GM21390 (cell line): ENCODE measurements around the gene CEP350.
A peak's percentile ranks its signal among the peaks of the same experiment; 100 is the strongest.
"Not testable (repeated sequence)": the region's sequence is repeated elsewhere in the genome, so short reads cannot be mapped to it uniquely, and the experiment has no call there.

Experiments used
- ATAC-seq: cut with Tn5 transposase; IDR thresholded peaks from one replicate; pipeline ENCODE4 v1.9.1; 2021; ENCODE audit not compliant: unreplicated experiment

The CEP350 gene

GRCh38 chr1:180117764-180118116, 163.1 kb downstream of the CEP350 start:
- ATAC-seq: no peak

GRCh38 chr1:180119837-180120236, 165.2 kb downstream of the CEP350 start:
- ATAC-seq: no peak

- no peak for ATAC-seq
Observed at GRCh38 chr1:180123463-180123936, 168.9 kb downstream of the CEP350 start.

- ATAC-seq: no peak
Observed at GRCh38 chr1:180130651-180131050, 176.0 kb downstream of the CEP350 start.

DNA sequence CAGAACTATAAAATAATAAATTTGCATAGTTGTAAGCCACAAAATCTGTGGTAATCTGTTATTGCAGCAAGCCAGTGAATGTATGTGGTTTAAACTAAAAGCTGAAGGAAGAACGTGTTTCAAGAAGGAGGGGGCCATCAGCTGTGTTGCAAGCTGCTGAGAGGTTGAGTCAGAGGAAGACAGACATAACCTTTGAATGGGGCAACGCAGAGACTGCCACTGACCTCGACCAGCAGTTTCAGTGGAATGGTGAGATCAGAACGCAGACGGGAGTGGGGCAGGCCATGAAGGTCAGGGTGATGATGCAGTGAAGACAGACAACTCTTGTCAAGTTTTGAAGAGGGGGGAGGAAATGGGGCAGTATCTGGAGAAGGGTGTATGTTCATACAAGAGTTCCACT, 176.9 kb downstream of the CEP350 start:
- ATAC-seq: no peak

DNA sequence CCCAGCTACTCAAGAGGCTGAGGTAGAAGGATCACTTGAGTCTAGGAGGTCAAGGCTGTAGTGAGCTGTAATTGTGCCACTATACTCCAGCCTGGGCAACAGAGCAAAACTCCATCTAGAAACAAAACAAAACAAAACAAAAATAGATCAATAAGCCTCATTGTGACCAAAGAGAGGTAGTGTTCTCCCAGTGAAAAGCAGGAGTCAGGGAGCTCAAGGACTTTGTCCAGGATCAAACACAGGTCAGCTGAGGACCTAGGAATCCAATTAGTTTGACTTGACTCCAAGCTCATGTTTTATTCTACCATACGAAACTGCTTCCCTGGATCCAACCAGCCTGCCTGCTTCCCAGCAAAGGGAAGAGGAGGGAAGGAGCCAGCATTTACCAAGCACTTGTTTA, 178.6 kb downstream of the CEP350 start:
- no peak for ATAC-seq

GRCh38 chr1:180133688-180134087, 179.1 kb downstream of the CEP350 start:
- not testable (repeated sequence) for ATAC-seq

DNA sequence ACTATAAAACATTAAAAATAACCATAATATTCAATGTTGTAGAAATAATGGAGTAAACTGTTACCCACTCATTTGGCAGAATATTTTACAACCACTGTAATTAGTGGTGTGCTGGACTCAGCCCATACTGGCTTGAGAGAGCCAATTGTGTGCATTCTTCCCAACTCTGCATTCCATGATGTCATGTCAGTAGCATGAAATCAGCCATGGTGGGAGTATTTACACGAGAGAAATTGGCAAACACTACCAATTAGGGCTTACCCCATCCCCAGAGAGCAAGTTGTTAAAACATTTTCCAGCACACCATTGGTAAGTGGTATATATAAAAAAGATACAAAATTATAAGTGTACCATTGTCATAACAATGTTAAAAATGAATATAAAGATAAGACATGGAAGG, 180.9 kb downstream of the CEP350 start:
- no peak for ATAC-seq

DNA sequence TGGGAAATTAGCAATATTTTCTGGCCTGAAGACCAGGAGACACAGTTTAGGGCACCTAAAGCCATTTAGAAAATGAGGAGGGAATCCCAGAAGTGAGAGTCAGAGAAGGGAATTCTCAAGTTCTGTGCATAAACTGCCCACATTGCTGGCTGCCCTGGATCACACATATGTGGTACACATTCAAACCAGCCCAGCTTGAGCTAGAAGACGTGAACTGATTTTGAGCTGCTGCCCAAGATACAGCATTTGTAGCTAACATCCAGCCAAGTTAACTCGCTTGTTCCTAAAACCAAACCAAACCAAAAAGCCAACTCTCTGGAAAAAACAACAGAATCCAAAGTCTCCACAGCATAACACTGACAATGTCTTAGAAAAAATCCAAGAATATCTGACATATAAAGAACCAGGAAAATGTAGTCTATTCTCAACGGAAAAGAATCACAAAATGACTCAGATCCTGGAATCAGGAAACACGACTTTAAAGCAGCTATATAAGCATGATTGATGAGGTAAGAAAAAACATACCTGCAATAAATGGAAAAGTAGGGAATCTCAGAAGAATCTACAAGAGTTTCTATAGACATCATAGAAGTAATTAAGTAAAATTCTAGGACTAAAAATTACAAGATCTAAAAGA, 181.8 kb downstream of the CEP350 start:
- ATAC-seq: no peak

- ATAC-seq: no peak
Observed at GRCh38 chr1:180136968-180137356, 182.4 kb downstream of the CEP350 start.

DNA sequence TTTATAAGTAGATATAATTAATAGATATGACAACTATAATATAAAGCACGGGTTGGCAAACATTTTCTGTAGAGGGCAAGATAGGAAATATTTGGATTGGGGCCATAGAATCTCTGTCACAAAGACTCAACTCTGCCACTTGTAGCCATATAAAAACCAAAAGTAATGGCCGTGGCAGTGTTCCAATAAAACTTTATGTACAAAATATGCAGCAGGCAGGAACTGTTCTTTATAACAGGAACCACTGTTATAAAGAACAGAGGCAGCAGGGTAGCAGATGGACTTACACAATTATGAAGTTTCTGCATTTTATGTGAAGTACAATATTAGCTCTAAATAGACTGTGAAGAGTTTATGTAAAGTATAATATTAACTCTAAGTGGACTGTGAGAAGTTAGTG, 183.2 kb downstream of the CEP350 start:
- ATAC-seq: no peak

DNA sequence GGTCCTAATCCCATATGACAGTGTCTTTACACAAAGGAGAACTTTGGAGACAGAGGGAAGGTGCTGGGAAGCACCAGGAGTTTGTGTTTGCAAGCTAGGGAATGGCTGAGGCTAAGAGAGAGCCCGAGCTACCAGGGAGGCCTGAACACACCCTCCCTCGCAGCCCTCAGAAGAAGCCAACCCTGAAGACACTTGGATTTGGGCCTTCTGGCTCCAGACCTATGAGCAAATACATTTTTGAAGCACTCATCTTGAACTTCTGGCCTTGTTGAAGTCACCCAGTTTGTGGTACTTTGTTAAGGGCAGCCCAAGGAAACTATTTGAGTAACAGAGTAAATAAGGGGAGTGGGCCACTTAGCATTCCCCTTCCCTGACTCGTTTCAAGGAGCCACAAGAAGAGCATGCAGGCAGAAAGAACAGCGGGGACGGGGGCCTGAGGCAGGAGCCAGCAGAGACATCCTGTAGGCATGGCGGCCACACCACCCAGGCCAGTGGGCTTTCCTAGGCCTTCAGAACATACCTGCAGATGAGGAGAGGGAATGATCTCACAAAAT, 186.8 kb downstream of the CEP350 start:
- ATAC-seq: no peak

GRCh38 chr1:180143359-180143758, 188.7 kb downstream of the CEP350 start:
- no peak for ATAC-seq

DNA sequence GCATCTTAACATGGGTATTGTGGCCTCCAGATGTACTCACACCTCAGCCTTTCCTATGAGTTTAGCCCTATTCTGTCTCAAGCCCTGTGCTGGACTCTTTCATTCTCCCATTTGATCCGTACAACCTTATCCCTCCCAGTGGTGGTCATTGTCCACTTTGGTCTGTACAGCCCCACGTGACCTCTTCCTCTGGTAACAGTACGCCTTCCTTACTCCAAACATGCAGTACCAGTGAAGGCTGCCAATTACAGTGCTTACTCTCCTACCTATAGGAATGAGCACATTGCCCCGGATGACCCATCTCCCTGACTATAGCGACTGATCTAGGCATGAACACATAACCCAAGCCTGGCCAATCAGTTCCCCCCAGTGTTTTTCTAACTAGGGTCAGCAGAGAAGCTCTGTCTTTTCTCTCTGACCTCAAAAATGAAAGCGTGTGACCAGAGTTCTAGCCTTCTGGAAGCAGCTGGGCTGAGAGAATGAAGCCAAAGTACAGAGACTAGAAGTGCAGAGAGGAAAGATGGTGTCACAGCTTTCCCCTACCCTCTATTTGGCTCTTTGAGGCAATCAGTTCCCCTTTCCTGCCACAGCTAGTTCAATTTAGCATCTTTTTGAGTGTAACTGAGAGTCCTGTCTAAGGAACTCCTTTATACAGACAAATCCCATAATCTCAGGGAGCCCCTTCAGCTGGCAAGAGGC, 190.2 kb downstream of the CEP350 start:
- ATAC-seq: no peak

DNA sequence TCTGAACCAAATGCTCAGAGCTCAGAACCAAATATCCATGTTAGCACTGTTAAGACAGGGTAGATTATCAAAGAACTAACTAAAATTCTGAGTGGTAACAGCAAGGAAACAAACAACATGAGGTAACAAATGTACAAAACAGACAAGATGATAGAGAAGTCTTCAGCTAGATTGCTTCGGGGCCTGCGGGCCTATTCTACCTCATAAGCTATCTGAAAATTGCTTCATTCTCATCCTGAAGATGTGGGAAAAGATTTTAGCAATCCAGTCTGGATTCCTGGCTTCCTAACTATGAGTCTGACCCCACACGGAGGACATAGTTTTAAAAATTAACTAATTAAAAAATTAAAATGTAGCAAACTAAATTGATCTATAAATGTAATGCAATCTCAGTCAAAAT, 190.8 kb downstream of the CEP350 start:
- no peak for ATAC-seq

DNA sequence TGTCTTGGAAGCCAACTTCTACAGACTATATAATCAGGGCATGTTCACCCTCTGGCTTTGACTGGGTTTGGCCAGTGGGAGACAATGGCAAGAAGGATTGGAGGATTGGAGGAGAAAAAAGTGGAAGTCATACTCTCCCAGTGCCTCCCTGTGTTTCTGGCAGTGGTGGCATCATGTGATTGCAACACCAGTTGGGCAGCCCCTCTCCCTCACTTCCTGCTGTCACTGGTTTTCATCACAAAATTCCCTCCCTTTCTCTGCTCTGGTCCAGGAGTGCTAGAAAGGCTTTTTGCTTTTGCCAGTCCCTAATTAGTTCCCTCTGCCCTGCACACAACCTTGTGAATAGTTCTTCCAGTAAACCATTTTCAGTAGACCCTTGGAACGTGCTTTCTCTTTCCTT, 196.4 kb downstream of the CEP350 start:
- no peak for ATAC-seq

DNA sequence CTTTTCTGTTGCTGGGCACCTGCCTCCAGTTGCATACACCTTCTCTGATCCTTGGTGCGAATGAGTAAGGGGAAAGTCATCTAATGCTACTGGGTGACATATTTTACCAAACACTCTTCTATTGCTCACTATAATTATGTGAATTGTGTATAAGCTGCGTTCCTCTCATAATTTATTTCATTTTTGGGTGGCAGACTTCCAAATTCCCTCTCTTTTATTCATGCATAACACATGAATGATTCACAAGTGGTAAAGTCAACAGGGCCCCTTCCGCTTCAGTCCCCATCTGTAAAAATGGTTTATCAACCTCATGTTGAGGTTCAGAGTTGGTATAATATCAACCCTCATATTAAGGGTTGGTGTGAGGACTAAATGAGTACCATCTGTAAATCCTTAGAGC, 196.9 kb downstream of the CEP350 start:
- ATAC-seq: no peak

DNA sequence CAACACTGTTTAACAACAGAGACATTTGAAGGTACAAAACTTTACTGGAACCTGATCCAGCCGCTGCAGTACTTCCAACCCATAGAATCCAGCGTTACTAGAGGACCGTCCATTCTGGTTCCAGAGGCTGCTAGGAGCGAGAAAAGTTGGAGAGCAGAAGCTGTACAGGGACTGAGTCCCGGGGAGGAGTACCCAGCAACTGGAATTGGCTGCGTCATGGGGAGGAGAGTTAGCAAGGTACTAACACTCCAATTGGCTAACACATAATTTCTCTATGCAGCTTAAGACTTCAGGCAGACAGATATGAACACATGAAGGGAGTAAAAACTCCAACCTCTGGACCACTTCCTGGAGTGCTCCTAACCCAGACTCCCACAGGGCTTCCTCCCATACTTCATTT, 198.0 kb downstream of the CEP350 start:
- ATAC-seq: no peak

GRCh38 chr1:180153032-180153431, 198.4 kb downstream of the CEP350 start:
- ATAC-seq: no peak

DNA sequence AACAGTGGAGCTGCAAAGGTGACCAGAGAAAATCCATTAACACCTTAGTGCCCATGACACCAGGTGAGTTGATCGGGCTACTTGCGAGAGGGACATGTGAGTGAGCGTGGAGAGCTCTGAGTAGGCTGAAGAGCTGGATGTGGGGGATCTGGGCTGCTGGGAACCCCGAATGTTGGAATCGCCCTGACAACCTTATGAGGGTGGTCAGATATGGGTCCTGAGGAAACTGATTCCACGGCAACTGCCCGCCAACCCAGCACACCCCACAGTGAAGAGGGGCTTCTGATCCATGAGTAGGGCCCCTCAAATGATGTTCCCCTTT, 199.4 kb downstream of the CEP350 start:
- ATAC-seq: no peak

GRCh38 chr1:180154325-180155181, 199.9 kb downstream of the CEP350 start, which contains the start of gene QSOX1:
Gene QSOX1 (plus strand): TSS chr1:180154869. CDS start chr1:180154908, 39 bp downstream.
- peak; percentile 87 for ATAC-seq
